H9 (cell line): ENCODE data around the gene MYO18A. TPM values are rescaled to one million over a fixed set of nuclear protein-coding genes. Genes with fewer than 3 reads are reported as not detected.
"Not testable (repeated sequence)": the region's sequence is repeated elsewhere in the genome, so short reads cannot be mapped to it uniquely, and the experiment has no call there.

Experiments
- DNase-seq: peaks from one replicate; pipeline ENCODE4 v3.0.0-alpha.2; 2017
- H2AFZ ChIP-seq: one replicate; pipeline ENCODE4 v1.6.1; 2013; ENCODE audit warnings: mild to moderate bottlenecking, low read length, control low read depth, moderate library complexity
- H2AK5ac ChIP-seq: 2 replicates; pipeline ENCODE4 v1.6.1; 2013; ENCODE audit warnings: low read length, control low read depth, mixed read lengths; ENCODE audit not compliant: insufficient read length
- H2BK120ac ChIP-seq: one replicate; pipeline ENCODE4 v1.6.1; 2013; ENCODE audit warnings: low read depth, mild to moderate bottlenecking, low read length, control low read depth, inconsistent platforms; ENCODE audit not compliant: poor library complexity, severe bottlenecking
- H2BK12ac ChIP-seq: 2 replicates; pipeline ENCODE4 v1.6.1; 2013; ENCODE audit warnings: low read length, control low read depth, mixed read lengths, low read depth; ENCODE audit not compliant: insufficient read length
- H2BK15ac ChIP-seq: 2 replicates; pipeline ENCODE4 v1.6.1; 2013; ENCODE audit warnings: low read depth, low read length, control low read depth
- H2BK20ac ChIP-seq: one replicate; pipeline ENCODE4 v1.6.1; 2013; ENCODE audit warnings: low read depth, mild to moderate bottlenecking, low read length, control low read depth, inconsistent platforms; ENCODE audit not compliant: poor library complexity, severe bottlenecking
- H2BK5ac ChIP-seq: 2 replicates; pipeline ENCODE4 v1.6.1; 2013; ENCODE audit warnings: low read length, control low read depth, mixed read lengths; ENCODE audit not compliant: insufficient read length
- H3K14ac ChIP-seq: 2 replicates; pipeline ENCODE4 v1.6.1; 2013; ENCODE audit warnings: low read length, control low read depth; ENCODE audit not compliant: insufficient read depth
- H3K18ac ChIP-seq: 2 replicates; pipeline ENCODE4 v1.6.1; 2013; ENCODE audit warnings: low read depth, mild to moderate bottlenecking, mixed read lengths, low read length, control low read depth; ENCODE audit not compliant: insufficient read length
- H3K23ac ChIP-seq: 2 replicates; pipeline ENCODE4 v1.6.1; 2013; ENCODE audit warnings: low read length, control low read depth, mixed read lengths, low read depth; ENCODE audit not compliant: insufficient read length
- H3K23me2 ChIP-seq: 2 replicates; pipeline ENCODE4 v1.6.1; 2013; ENCODE audit warnings: low read depth, mild to moderate bottlenecking, mixed read lengths, low read length, control low read depth; ENCODE audit not compliant: insufficient read length, poor library complexity, severe bottlenecking
- H3K27ac ChIP-seq: 2 replicates; pipeline ENCODE4 v1.5.1; 2013; ENCODE audit warnings: low read length, control low read depth, mixed read lengths, low read depth; ENCODE audit not compliant: insufficient read length
- H3K27me3 ChIP-seq: 2 replicates; pipeline ENCODE4 v1.6.1; 2013; ENCODE audit warnings: low read length, control low read depth, inconsistent platforms; ENCODE audit not compliant: insufficient read depth
- H3K4ac ChIP-seq: 2 replicates; pipeline ENCODE4 v1.6.1; 2013; ENCODE audit warnings: low read depth, mild to moderate bottlenecking, control low read depth, inconsistent platforms, low read length, moderate library complexity
- H3K4me1 ChIP-seq: 2 replicates; pipeline ENCODE4 v1.6.1; 2013; ENCODE audit warnings: low read length, control low read depth, inconsistent platforms; ENCODE audit not compliant: insufficient read depth
- H3K4me2 ChIP-seq: 2 replicates; pipeline ENCODE4 v1.6.1; 2013; ENCODE audit warnings: low read length, control low read depth, mixed read lengths; ENCODE audit not compliant: insufficient read length, insufficient read depth
- H3K56ac ChIP-seq: 2 replicates; pipeline ENCODE4 v1.6.1; 2013; ENCODE audit warnings: low read depth, mild to moderate bottlenecking, mixed read lengths, low read length, control low read depth; ENCODE audit not compliant: insufficient read length
- H3K79me1 ChIP-seq: 2 replicates; pipeline ENCODE4 v1.6.1; 2013; ENCODE audit warnings: low read depth, mild to moderate bottlenecking, moderate library complexity, low read length, control low read depth, inconsistent platforms; ENCODE audit not compliant: insufficient read depth, poor library complexity, severe bottlenecking
- H3K79me2 ChIP-seq: 2 replicates; pipeline ENCODE4 v1.6.1; 2013; ENCODE audit warnings: low read length, control low read depth, inconsistent platforms; ENCODE audit not compliant: insufficient read depth
- H3K9ac ChIP-seq: 2 replicates; pipeline ENCODE4 v1.6.1; 2013; ENCODE audit warnings: low read length, control low read depth, mixed read lengths; ENCODE audit not compliant: insufficient read length; ENCODE audit errors: extremely low read depth
- H3K9me3 ChIP-seq: one replicate; pipeline ENCODE4 v1.6.1; 2013; ENCODE audit warnings: low read depth, low read length, inconsistent platforms; ENCODE audit not compliant: control insufficient read depth
- H3T11ph ChIP-seq: one replicate; pipeline ENCODE4 v1.6.1; 2013; ENCODE audit warnings: mild to moderate bottlenecking, low read length, control low read depth, inconsistent platforms
- H4K20me1 ChIP-seq: one replicate; pipeline ENCODE4 v1.6.1; 2013; ENCODE audit not compliant: control insufficient read depth, insufficient read length, insufficient read depth
- H4K5ac ChIP-seq: 2 replicates; pipeline ENCODE4 v1.6.1; 2013; ENCODE audit warnings: low read depth, mild to moderate bottlenecking, mixed read lengths, low read length, control low read depth; ENCODE audit not compliant: insufficient read length
- H4K8ac ChIP-seq: replicated peaks from 2 replicates; pipeline ENCODE4 v1.6.1; 2013; ENCODE audit warnings: low read length, control low read depth, mixed read lengths, low read depth; ENCODE audit not compliant: insufficient read length
- H4K91ac ChIP-seq: 2 replicates; pipeline ENCODE4 v1.6.1; 2013; ENCODE audit warnings: low read depth, mild to moderate bottlenecking, moderate library complexity, mixed read lengths, low read length, control low read depth; ENCODE audit not compliant: insufficient read length
- H3K27ac Mint-ChIP-seq, 3 experiments: 2 replicates in 2 of 3; 3 replicates in 1 of 3; pipeline ENCODE4 v1.8.0; 2020 to 2021; ENCODE audit warnings: mixed read lengths in 3 of 3, mild to moderate bottlenecking in 1 of 3, moderate library complexity in 1 of 3
- H3K27me3 Mint-ChIP-seq: 2 replicates; pipeline ENCODE4 v1.8.0; 2021; ENCODE audit warnings: low read depth, mild to moderate bottlenecking, moderate library complexity, mixed read lengths
- H3K36me3 Mint-ChIP-seq, 3 experiments: 2 replicates in 2 of 3; 3 replicates in 1 of 3; pipeline ENCODE4 v1.8.0; 2020 to 2021; ENCODE audit warnings: low read depth in 3 of 3, mixed read lengths in 3 of 3; ENCODE audit not compliant: insufficient read depth in 1 of 3
- H3K4me1 Mint-ChIP-seq, 2 experiments: 2 replicates each; pipeline ENCODE4 v1.8.0; 2020; ENCODE audit warnings: mixed read lengths in 2 of 2
- H3K4me3 Mint-ChIP-seq, 2 experiments: 2 replicates in 1 of 2; 3 replicates in 1 of 2; pipeline ENCODE4 v1.8.0; 2020 to 2021; ENCODE audit warnings: mild to moderate bottlenecking in 2 of 2, mixed read lengths in 2 of 2, moderate library complexity in 1 of 2
- H3K9me3 Mint-ChIP-seq, 2 experiments: 2 replicates in 1 of 2; 3 replicates in 1 of 2; pipeline ENCODE4 v1.8.0; 2020; ENCODE audit warnings: mild to moderate bottlenecking in 2 of 2, mixed read lengths in 2 of 2, moderate library complexity in 1 of 2
- WGBS: extraction: QIAGEN DNeasy Blood & Tissue Kit; methylation state at CpG from one replicate; pipeline ENCODE4 v1.1.7; 2013; ENCODE audit warnings: missing lambda C conversion rate, low lambda C conversion rate, mixed read lengths; ENCODE audit not compliant: insufficient read length; ENCODE audit errors: extremely low coverage; 5-methylcytosine and 5-hydroxymethylcytosine counted together
- total RNA-seq: library from RNA; stranded (reverse); gene quantifications from 2 replicates; pipeline ENCODE4 v1.2.1, GENCODE V29; 2021
- TF ChIP-seq, protein P1 (sequence below): fragments of 200-600 bp; sonication (generic); conservative IDR thresholded peaks from 3 replicates; pipeline ENCODE4 v1.8.0; 2021; ENCODE audit warnings: antibody characterized with exemption, mild to moderate bottlenecking

The MYO18A gene
- total RNA-seq, 1 experiment from 2014 or later: 21.6 TPM

- H2AK5ac ChIP-seq: no peak overlapping the region
- H3K27me3 ChIP-seq: no peaks in the 10 kb centered on the region
- no peak overlapping the region for H3K9ac ChIP-seq
- H4K8ac ChIP-seq: no peak overlapping the region
- H3K27me3 Mint-ChIP-seq: no peaks in the 10 kb centered on the region
- H3K9me3 Mint-ChIP-seq: no peaks in the 10 kb centered on the region
- H2BK20ac ChIP-seq: no peak overlapping the region
- H3K4me1 ChIP-seq: no peaks in the 10 kb centered on the region
- TF ChIP-seq, protein P1, sequence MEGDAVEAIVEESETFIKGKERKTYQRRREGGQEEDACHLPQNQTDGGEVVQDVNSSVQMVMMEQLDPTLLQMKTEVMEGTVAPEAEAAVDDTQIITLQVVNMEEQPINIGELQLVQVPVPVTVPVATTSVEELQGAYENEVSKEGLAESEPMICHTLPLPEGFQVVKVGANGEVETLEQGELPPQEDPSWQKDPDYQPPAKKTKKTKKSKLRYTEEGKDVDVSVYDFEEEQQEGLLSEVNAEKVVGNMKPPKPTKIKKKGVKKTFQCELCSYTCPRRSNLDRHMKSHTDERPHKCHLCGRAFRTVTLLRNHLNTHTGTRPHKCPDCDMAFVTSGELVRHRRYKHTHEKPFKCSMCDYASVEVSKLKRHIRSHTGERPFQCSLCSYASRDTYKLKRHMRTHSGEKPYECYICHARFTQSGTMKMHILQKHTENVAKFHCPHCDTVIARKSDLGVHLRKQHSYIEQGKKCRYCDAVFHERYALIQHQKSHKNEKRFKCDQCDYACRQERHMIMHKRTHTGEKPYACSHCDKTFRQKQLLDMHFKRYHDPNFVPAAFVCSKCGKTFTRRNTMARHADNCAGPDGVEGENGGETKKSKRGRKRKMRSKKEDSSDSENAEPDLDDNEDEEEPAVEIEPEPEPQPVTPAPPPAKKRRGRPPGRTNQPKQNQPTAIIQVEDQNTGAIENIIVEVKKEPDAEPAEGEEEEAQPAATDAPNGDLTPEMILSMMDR: no peak
- H2BK5ac ChIP-seq: no peak overlapping the region
- H3K18ac ChIP-seq: no peak overlapping the region
- no peak for DNase-seq
- H3K36me3 Mint-ChIP-seq: peaks cover 7 to 12% (median 12%) of the 10 kb centered on the region in 3 experiments
- no peak overlapping the region for H3K27ac ChIP-seq
- no peak overlapping the region for H2BK120ac ChIP-seq
- no peak overlapping the region for H4K91ac ChIP-seq
- no CpG with 5 or more reads among the region's 9 CpGs for WGBS
- no peak overlapping the region for H2AFZ ChIP-seq
- H2BK15ac ChIP-seq: no peak overlapping the region
- H3K79me2 ChIP-seq: peaks cover 2% of the 10 kb centered on the region; the same call in 1 of the 2 replicates
- no peak overlapping the region for H3K14ac ChIP-seq
- no peak overlapping the region for H3K23ac ChIP-seq
- no peaks in the 10 kb centered on the region for H3K23me2 ChIP-seq
- no peak overlapping the region for H3K27ac Mint-ChIP-seq
- H3K9me3 ChIP-seq: no peaks in the 10 kb centered on the region
- H3K56ac ChIP-seq: no peak overlapping the region
- H3K4me1 Mint-ChIP-seq: peaks cover 9 to 12% of the 10 kb centered on the region in 2 experiments
- no peaks in the 10 kb centered on the region for H3K79me1 ChIP-seq
- H3K4me3 Mint-ChIP-seq: no peak overlapping the region; a peak in 1 of 5 replicates
- H3K4me2 ChIP-seq: no peak overlapping the region
- no peak overlapping the region for H4K5ac ChIP-seq
- H2BK12ac ChIP-seq: no peak overlapping the region
- no peak overlapping the region for H3K4ac ChIP-seq
- no peak overlapping the region for H3T11ph ChIP-seq
- no peaks in the 10 kb centered on the region for H4K20me1 ChIP-seq
These were observed 10.2 kb downstream of the MYO18A start for GRCh38 chr17:29169806-29170591.

DNA sequence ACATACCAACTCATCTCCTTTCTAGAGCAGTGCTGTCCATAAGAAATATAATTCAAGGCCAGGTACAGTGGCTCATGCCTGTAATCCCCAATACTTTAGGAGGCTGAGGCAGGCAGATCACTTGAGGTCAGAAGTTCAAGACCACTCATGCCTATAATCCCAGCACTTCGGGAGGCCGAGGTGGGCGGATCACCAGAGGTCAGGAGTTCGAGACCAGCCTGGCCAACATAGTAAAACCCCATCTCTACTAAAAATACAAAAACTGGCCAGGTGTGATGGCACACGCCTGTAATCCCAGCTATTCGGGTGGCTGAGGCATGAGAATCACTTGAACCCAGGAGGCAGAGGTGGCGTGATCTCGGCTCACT is 11.5 kb downstream of the MYO18A start:
- H4K8ac ChIP-seq, H3K27ac ChIP-seq, H3K79me2 ChIP-seq, H2BK120ac ChIP-seq, H3K4ac ChIP-seq, H3K4me1 ChIP-seq, DNase-seq, H2BK20ac ChIP-seq, H3K27me3 ChIP-seq, H3K27me3 Mint-ChIP-seq, H3K4me3 Mint-ChIP-seq, H2BK12ac ChIP-seq, H3K23me2 ChIP-seq, H2AFZ ChIP-seq, H3T11ph ChIP-seq, H4K20me1 ChIP-seq, H3K18ac ChIP-seq, H3K9me3 Mint-ChIP-seq, H4K91ac ChIP-seq, H2AK5ac ChIP-seq, H3K9ac ChIP-seq, H3K23ac ChIP-seq, H3K4me2 ChIP-seq, H3K9me3 ChIP-seq, H2BK15ac ChIP-seq, H2BK5ac ChIP-seq, H3K27ac Mint-ChIP-seq, H4K5ac ChIP-seq, H3K56ac ChIP-seq, H3K14ac ChIP-seq, H3K79me1 ChIP-seq: not testable (repeated sequence)
- WGBS: no CpG with 5 or more reads among the region's 8 CpGs
- peaks cover 9 to 12% of the 10 kb centered on the region in 2 experiments for H3K4me1 Mint-ChIP-seq
- H3K36me3 Mint-ChIP-seq: peaks cover 9 to 16% (median 14%) of the 10 kb centered on the region in 3 experiments
